LNCaP clone FGC (cell line): ENCODE measurements around the gene RABGAP1.

Experiments
- DNase-seq: peaks from one replicate; pipeline ENCODE4 v3.0.0-alpha.2; 2011; ENCODE audit warnings: low read depth
- H3K4me3 ChIP-seq: 2 replicates; pipeline ENCODE4 v1.5.1; 2011; ENCODE audit warnings: mild to moderate bottlenecking, low read depth, low read length, control low read depth
- CTCF ChIP-seq: IDR thresholded peaks from 2 replicates; pipeline ENCODE4 v1.5.1; 2012; ENCODE audit warnings: mild to moderate bottlenecking; ENCODE audit not compliant: control insufficient read depth, insufficient read depth; ENCODE audit errors: extremely low read depth

Gene RABGAP1

GRCh38 chr9:123063177-123063598 is 122.4 kb downstream of the RABGAP1 start:
- TF ChIP-seq CTCF: no peak
- H3K4me3 ChIP-seq: no peak overlapping the region
- no peak for DNase-seq

GRCh38 chr9:123063896-123064295 is 123.1 kb downstream of the RABGAP1 start:
- no peak overlapping the region for H3K4me3 ChIP-seq
- no peak for DNase-seq
- no peak for TF ChIP-seq CTCF

GRCh38 chr9:123064716-123065115 is 123.9 kb downstream of the RABGAP1 start:
- H3K4me3 ChIP-seq: no peak overlapping the region
- DNase-seq: no peak
- no peak for TF ChIP-seq CTCF

GRCh38 chr9:123065196-123065595 is 124.4 kb downstream of the RABGAP1 start:
- H3K4me3 ChIP-seq: no peak overlapping the region
- no peak for DNase-seq
- no peak for TF ChIP-seq CTCF

- TF ChIP-seq CTCF: no peak
- no peak overlapping the region for H3K4me3 ChIP-seq
- DNase-seq: no peak
Observed at GRCh38 chr9:123067136-123067535, 126.3 kb downstream of the RABGAP1 start.

- TF ChIP-seq CTCF: no peak
- no peak for DNase-seq
- no peak overlapping the region for H3K4me3 ChIP-seq
Observed at GRCh38 chr9:123069010-123069481, 128.2 kb downstream of the RABGAP1 start.

GRCh38 chr9:123070198-123070597 is 129.4 kb downstream of the RABGAP1 start:
- no peak for TF ChIP-seq CTCF
- no peak for DNase-seq
- H3K4me3 ChIP-seq: no peak overlapping the region
